Measurements from ENCODE around the gene AP1S1.
"Not testable (repeated sequence)": the region's sequence is repeated elsewhere in the genome, so short reads cannot be mapped to it uniquely, and the experiment has no call there.

AP1S1 gene

GRCh38 chr7:101198476-101198875, 44.2 kb downstream of the AP1S1 start:
- DNase-seq (ENCODE audit: low read depth): no peak
- in situ Hi-C loops (cut with HindIII; ENCODE audit: low sequenced_read_pairs): no loop called here
- TF ChIP-seq, protein P1, sequence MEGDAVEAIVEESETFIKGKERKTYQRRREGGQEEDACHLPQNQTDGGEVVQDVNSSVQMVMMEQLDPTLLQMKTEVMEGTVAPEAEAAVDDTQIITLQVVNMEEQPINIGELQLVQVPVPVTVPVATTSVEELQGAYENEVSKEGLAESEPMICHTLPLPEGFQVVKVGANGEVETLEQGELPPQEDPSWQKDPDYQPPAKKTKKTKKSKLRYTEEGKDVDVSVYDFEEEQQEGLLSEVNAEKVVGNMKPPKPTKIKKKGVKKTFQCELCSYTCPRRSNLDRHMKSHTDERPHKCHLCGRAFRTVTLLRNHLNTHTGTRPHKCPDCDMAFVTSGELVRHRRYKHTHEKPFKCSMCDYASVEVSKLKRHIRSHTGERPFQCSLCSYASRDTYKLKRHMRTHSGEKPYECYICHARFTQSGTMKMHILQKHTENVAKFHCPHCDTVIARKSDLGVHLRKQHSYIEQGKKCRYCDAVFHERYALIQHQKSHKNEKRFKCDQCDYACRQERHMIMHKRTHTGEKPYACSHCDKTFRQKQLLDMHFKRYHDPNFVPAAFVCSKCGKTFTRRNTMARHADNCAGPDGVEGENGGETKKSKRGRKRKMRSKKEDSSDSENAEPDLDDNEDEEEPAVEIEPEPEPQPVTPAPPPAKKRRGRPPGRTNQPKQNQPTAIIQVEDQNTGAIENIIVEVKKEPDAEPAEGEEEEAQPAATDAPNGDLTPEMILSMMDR (IDR thresholded peaks at IDR 0.05; ENCODE audit: low read depth, low read length, missing control alignments): no peak
- H3K4me3 ChIP-seq (ENCODE audit: low read depth, low read length): no peak overlapping the region

DNA sequence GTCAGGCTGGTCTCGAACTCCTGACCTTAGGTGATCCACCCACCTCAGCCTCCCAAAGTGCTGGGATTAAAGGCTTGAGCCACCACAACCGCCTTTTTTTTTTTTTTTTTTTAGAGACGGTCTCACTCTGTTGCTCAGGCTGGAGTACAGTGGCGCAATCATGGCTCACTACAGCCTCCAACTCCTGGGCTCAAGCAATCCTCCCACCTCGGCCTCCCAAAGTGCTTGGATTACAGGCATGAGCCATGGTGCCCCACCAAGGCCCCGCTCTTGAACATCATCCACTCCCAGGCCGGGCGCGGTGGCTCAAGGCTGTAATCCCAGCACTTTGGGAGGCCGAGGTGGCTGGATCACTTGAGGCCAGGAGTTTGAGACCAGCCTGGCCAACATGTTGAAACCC, 45.2 kb downstream of the AP1S1 start:
- in situ Hi-C loops (cut with HindIII; ENCODE audit: low sequenced_read_pairs); H3K4me3 ChIP-seq (ENCODE audit: low read depth, low read length); DNase-seq (ENCODE audit: low read depth): not testable (repeated sequence)

DNA sequence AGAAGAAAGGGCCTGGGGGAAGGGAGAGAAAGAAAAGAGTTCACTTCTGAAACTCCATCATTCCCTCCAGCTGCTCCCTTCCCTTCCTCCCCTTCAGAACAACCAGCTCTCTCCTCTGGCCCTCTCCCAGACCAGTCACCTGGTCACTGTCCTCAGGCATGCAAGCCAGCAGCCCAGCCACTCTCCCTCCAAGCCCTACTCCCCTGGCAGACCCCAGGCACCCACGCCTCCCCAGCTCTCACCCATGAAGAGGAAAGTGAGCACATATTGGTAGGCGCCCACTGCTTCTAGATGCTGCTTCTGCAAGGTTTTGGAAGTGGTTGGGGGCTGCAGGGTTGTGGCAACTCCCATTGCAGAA, 46.2 kb downstream of the AP1S1 start:
- in situ Hi-C loops (cut with HindIII; ENCODE audit: low sequenced_read_pairs): no loop called here
- DNase-seq (ENCODE audit: low read depth): no peak
- TF ChIP-seq, protein P1 (IDR thresholded peaks at IDR 0.05; ENCODE audit: low read depth, low read length, missing control alignments): no peak
- no peak overlapping the region for H3K4me3 ChIP-seq (ENCODE audit: low read depth, low read length)

DNA sequence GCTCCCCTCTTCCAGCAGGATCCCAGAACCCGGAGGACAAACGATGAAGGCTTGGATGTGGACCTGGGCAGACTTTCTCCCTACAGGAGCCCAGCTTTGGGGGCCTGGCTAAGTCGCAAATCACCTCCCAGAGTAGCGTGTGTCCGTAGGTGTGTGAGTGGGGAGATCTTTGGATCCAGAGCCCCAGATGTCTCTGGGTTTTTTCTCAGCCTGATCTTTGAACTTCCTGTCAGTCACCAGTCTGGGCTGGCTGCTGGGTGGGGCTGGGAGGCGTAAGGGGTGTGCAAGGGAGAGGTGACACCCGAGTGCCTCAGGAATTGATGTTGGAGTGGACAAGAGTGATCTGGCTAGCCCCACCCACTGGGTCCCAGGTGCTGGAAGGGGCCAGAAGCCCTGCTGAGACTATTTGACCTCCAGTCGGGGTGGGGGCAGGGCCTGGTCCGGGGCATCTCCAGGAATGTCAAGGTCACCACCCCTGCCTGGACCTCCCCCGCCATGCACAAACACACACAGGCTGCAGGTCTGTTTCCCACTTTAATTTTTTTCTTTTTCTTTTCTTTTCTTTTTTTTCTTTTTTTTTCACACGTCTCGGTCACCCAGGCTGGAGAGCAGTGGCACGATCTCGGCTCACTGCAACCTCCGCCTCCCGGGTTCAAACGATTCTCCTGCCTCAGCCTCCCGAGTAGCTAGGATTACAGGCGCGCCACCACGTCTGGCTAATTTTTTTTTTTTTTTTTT, 46.8 kb downstream of the AP1S1 start, which contains the start of gene MOGAT3:
MOGAT3 (minus strand) TSS at position 175 of the 738 bp plus-strand sequence. CDS start 182 bp downstream, outside the sequence.
- in situ Hi-C loops (cut with HindIII; ENCODE audit: low sequenced_read_pairs): no loop called here
- TF ChIP-seq, protein P1 (IDR thresholded peaks at IDR 0.05; ENCODE audit: low read depth, low read length, missing control alignments): no peak
- DNase-seq (ENCODE audit: low read depth): no peak
- peak within 1 kb of the TSS; percentile 12 for H3K4me3 ChIP-seq (ENCODE audit: low read depth, low read length)

GRCh38 chr7:101201695-101202602, 47.7 kb downstream of the AP1S1 start:
- DNase-seq (ENCODE audit: low read depth): no peak
- H3K4me3 ChIP-seq (ENCODE audit: low read depth, low read length): peak overlapping the region; percentile 12
- in situ Hi-C loops (cut with HindIII; ENCODE audit: low sequenced_read_pairs): no loop called here
- TF ChIP-seq, protein P1 (IDR thresholded peaks at IDR 0.05; ENCODE audit: low read depth, low read length, missing control alignments): no peak

GRCh38 chr7:101202603-101202918, 48.3 kb downstream of the AP1S1 start:
- in situ Hi-C loops (cut with HindIII; ENCODE audit: low sequenced_read_pairs): no loop called here
- H3K4me3 ChIP-seq (ENCODE audit: low read depth, low read length): no peak overlapping the region
- TF ChIP-seq, protein P1 (IDR thresholded peaks at IDR 0.05; ENCODE audit: low read depth, low read length, missing control alignments): no peak
- no peak for DNase-seq (ENCODE audit: low read depth)

DNA sequence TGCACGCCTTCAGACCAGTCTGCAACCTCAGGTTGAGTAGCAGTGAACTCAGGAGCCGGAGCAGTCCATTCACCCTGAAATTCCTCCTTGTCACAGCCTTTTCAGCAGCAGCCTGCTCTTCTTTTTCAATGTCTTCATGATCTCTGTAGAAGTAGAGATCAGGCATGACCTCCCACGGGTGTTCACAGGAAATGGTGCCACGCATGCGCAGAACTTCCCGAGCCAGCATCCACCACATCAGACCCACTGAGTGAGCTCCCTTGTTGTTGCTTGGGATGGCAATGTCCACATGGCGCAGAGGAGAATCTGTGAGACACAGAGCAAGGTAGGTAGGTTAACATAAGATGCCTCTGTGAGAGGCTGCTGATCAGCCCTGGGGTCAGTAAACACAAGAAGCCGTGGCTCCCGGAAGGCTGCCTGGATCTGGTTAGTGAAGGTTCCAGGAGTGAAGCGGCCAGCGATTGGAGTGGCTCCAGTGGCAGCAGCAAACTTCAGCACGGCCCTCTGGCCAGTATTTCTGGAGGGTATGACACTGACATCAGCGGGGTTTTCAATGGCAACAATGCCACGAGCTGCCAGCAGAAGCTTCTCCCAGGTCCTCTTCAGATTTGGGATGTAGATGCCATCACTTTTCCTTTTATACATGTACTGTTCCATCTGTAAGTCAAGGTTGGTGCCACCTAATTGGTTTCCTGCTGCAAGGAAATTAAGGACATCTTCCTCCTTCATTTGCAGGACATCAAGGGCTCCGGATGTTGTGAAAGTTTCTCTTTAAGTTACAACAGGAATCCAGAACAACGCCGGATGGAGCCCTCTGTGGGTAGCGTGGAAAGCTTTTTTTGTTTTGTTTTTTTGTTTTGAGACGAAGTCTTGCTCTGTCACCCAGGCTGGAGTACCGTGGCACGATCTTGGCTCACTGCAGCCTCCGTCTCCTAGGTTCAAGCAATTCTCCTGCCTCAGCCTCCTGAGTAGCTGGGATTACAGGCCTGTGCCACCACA, 49.8 kb downstream of the AP1S1 start:
- DNase-seq (ENCODE audit: low read depth); in situ Hi-C loops (cut with HindIII; ENCODE audit: low sequenced_read_pairs); H3K4me3 ChIP-seq (ENCODE audit: low read depth, low read length): not testable (repeated sequence)

All from astrocyte of the cerebellum (primary cell).